ENCODE measurements around the gene GALNT12.

GALNT12 gene

GRCh38 chr9:98864281-98865174, 57.1 kb downstream of the GALNT12 start:
- no peak for DNase-seq

GRCh38 chr9:98865284-98865875, 57.9 kb downstream of the GALNT12 start:
- DNase-seq: no peak

- DNase-seq: no peak
These were observed 59.1 kb downstream of the GALNT12 start for GRCh38 chr9:98866435-98867102.

- no peak for DNase-seq
These were observed 59.6 kb downstream of the GALNT12 start for GRCh38 chr9:98867103-98867428.

- no peak for DNase-seq
These were observed 60.1 kb downstream of the GALNT12 start for GRCh38 chr9:98867429-98868168.

- DNase-seq: no peak
These were observed 61.7 kb downstream of the GALNT12 start for GRCh38 chr9:98869078-98869745.

GRCh38 chr9:98869866-98870265, 62.4 kb downstream of the GALNT12 start:
- DNase-seq: no peak

GRCh38 chr9:98870782-98871557, 63.5 kb downstream of the GALNT12 start:
- DNase-seq: no peak

GRCh38 chr9:98871558-98872065, 64.1 kb downstream of the GALNT12 start:
- DNase-seq: no peak

GRCh38 chr9:98873526-98873925, 66.1 kb downstream of the GALNT12 start:
- DNase-seq: no peak

- DNase-seq: no peak
These were observed 66.5 kb downstream of the GALNT12 start for GRCh38 chr9:98873951-98874371.

GRCh38 chr9:98874721-98875255, 67.3 kb downstream of the GALNT12 start:
- no peak for DNase-seq

GRCh38 chr9:98875536-98875935, 68.1 kb downstream of the GALNT12 start:
- no peak for DNase-seq

GRCh38 chr9:98877311-98877710, 69.8 kb downstream of the GALNT12 start:
- no peak for DNase-seq

GRCh38 chr9:98879094-98879962, 71.9 kb downstream of the GALNT12 start:
- no peak for DNase-seq

- no peak for DNase-seq
These were observed 72.5 kb downstream of the GALNT12 start for GRCh38 chr9:98879963-98880310.

GRCh38 chr9:98880311-98881015, 73.0 kb downstream of the GALNT12 start:
- no peak for DNase-seq

GRCh38 chr9:98881356-98881755, 73.9 kb downstream of the GALNT12 start:
- no peak for DNase-seq

- no peak for DNase-seq
These were observed 74.5 kb downstream of the GALNT12 start for GRCh38 chr9:98881836-98882568.

Measured in stimulated activated CD4-positive, alpha-beta T cell treated with anti-CD3 and anti-CD28 coated beads, Interleukin-12 subunit alpha, Interleukin-12 subunit beta, amount 100 ng/mL, for 4 hours (primary cell).